ENCODE data around the gene LRRC38. TPM values are rescaled to one million over a fixed set of nuclear protein-coding genes. Genes with fewer than 3 reads are reported as not detected.

Gene LRRC38
- total and polyA plus RNA-seq, 8 donors: 0.30 to 0.37 TPM; not detected in 6

GRCh38 chr1:13500806-13501205, 13.0 kb downstream of the LRRC38 start:
- intact Hi-C loops (cut with DNase I; ENCODE audit: low total_unique reads): no loop called here
- no peak for DNase-seq
- TF ChIP-seq CTCF (IDR thresholded peaks at IDR 0.05): no peak
- TF ChIP-seq EP300 (IDR thresholded peaks at IDR 0.05): no peak
- no peak for TF ChIP-seq POLR2AphosphoS5 (IDR thresholded peaks at IDR 0.05)
- TF ChIP-seq POLR2A (IDR thresholded peaks at IDR 0.05): no peak
- Histone ChIP-seq H3K9me3 (no peaks in the 10 kb centered on the region), H3K27ac (no peak overlapping the region), H3K4me1 (peaks cover 0 to 4% (median 0%) of the 10 kb centered on the region in 4 donors), H3K36me3 (no peaks in the 10 kb centered on the region), H3K27me3 (peaks cover 0 to 40% (median 9%) of the 10 kb centered on the region in 3 donors), H3K4me3 (no peak overlapping the region)
- WGBS, 5 donors: 89 to 93% (median 90%) methylated on average over 10 of the region's 10 CpGs

- Histone ChIP-seq H3K4me3 (no peak overlapping the region), H3K36me3 (no peaks in the 10 kb centered on the region), H3K27me3 (peaks cover 0 to 39% (median 4%) of the 10 kb centered on the region in 3 donors), H3K9me3 (no peaks in the 10 kb centered on the region), H3K4me1 (no peaks in the 10 kb centered on the region), H3K27ac (no peak overlapping the region)
- 69 to 87% (median 77%) methylated on average over 5 of the region's 5 CpGs for WGBS, 5 donors
- no peak for TF ChIP-seq POLR2AphosphoS5 (IDR thresholded peaks at IDR 0.05)
- TF ChIP-seq EP300 (IDR thresholded peaks at IDR 0.05): no peak
- TF ChIP-seq POLR2A (IDR thresholded peaks at IDR 0.05): no peak
- TF ChIP-seq CTCF (IDR thresholded peaks at IDR 0.05): no peak
- DNase-seq: no peak
- intact Hi-C loops (cut with DNase I; ENCODE audit: low total_unique reads): no loop called here
Observed at GRCh38 chr1:13499422-13499821, 14.4 kb downstream of the LRRC38 start.

GRCh38 chr1:13498553-13498952, 15.2 kb downstream of the LRRC38 start:
- no peaks in the 10 kb centered on the region for H3K4me1 ChIP-seq
- no peaks in the 10 kb centered on the region for H3K9me3 ChIP-seq
- DNase-seq: peak in 1 of 2 donors; percentile 20
- H3K27me3 ChIP-seq: peaks cover 0 to 39% (median 1%) of the 10 kb centered on the region in 3 donors
- H3K36me3 ChIP-seq: no peaks in the 10 kb centered on the region
- no peak overlapping the region for H3K4me3 ChIP-seq
- no peak for TF ChIP-seq POLR2AphosphoS5 (IDR thresholded peaks at IDR 0.05)
- no peak for TF ChIP-seq CTCF (IDR thresholded peaks at IDR 0.05)
- TF ChIP-seq EP300 (IDR thresholded peaks at IDR 0.05): no peak
- no peak for TF ChIP-seq POLR2A (IDR thresholded peaks at IDR 0.05)
- H3K27ac ChIP-seq: no peak overlapping the region
- intact Hi-C loops (cut with DNase I; ENCODE audit: low total_unique reads): no loop called here
- 60 to 71% (median 62%) methylated on average over 7 of the region's 7 CpGs for WGBS, 5 donors

- H3K4me3 ChIP-seq: no peak overlapping the region
- intact Hi-C loops (cut with DNase I; ENCODE audit: low total_unique reads): no loop called here
- WGBS, 5 donors: 54 to 73% (median 62%) methylated on average over 7 of the region's 7 CpGs
- TF ChIP-seq POLR2A (IDR thresholded peaks at IDR 0.05) (no peak), EP300 (IDR thresholded peaks at IDR 0.05) (no peak), POLR2AphosphoS5 (IDR thresholded peaks at IDR 0.05) (no peak), CTCF (IDR thresholded peaks at IDR 0.05) (no peak)
- H3K9me3 ChIP-seq: no peaks in the 10 kb centered on the region
- no peaks in the 10 kb centered on the region for H3K4me1 ChIP-seq
- no peak overlapping the region for H3K27ac ChIP-seq
- no peak for DNase-seq
- H3K27me3 ChIP-seq: peaks cover 0 to 39% (median 3%) of the 10 kb centered on the region in 3 donors
- no peaks in the 10 kb centered on the region for H3K36me3 ChIP-seq
Observed at GRCh38 chr1:13495186-13495585, 18.6 kb downstream of the LRRC38 start.
